HG02642 (cell line): ENCODE results near the gene GLDN.

Source experiments
- ATAC-seq: cut with Tn5 transposase; IDR thresholded peaks from one replicate; pipeline ENCODE4 v1.9.1; 2021; ENCODE audit warnings: mild to moderate bottlenecking; ENCODE audit not compliant: unreplicated experiment, poor library complexity

The GLDN gene

DNA sequence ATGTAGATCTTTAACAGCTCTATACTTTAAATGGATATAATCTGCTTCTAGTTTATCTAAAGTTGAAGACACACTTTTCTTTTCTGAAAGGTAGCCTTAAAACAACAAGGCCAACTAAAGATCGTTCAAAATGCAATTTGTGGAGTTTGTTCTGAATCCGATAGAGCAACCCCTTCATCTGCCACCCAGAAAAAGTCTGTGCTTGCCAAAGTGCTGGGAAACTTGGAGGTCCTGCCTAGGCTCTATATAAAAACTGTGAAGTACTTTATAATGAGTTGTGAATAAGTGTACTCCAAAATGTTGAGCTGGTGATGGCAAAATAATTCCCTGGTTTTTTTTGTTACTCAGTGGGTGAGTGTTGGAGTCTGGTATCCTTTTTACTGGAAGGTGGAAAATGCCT is 12.5 kb downstream of the GLDN start:
- no peak for ATAC-seq

DNA sequence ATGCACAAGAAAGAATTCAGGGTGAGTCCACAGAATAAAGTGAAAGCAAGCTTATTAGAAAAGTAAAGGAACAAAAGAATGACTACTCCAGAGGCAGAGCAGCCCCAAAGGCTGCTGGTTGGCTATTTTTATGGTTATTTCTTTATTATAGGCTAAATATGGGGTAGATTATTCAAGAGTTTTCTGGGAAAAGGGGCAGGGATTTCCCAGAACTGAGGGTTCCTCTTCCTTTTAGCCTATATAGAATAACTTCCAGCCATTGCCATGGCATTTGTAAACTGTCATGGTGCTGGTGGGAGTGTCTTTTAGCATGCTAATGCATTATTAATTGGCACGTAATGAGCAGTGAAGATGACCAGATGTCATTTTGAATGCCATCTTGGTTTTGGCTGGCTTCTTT is 13.6 kb downstream of the GLDN start:
- ATAC-seq, result no peak

DNA sequence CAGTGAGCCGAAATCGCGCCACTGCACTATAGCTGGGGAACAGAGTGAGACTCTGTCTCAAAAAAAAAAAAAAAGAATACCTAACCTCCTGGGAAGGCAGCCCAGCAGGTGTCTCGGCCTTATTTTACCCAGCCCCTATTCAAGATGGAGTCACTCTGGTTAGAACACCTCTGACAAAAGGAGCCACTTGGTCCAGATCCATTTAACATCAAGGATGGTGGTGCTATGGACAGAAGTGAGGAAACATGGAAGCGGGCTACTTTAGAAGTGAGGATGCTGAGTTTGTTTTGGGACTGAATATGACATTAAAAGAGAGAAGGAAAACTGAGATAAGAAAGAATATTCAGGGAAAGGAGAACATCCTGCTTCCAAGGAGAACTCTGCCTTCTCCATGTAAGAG is 14.7 kb downstream of the GLDN start:
- ATAC-seq, result no peak

DNA sequence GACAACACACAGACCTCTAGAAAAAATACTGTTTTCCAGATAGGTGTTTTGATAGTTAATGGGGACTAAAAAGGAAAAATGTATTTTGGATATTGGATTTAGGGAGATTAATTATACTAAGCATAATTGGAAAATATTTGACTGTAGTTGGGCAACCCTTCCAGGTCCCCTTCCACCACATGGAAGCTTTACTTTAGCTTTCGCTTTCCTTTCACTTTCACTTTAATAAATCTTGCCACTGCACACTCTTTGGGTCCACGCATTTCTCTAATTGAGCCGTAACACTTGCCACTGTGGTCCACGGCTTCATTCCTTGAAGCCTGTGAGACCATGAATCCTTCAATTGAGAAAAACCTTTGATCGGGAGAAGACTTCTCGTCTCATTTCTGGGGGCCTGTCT is 15.5 kb downstream of the GLDN start:
- no peak for ATAC-seq

DNA sequence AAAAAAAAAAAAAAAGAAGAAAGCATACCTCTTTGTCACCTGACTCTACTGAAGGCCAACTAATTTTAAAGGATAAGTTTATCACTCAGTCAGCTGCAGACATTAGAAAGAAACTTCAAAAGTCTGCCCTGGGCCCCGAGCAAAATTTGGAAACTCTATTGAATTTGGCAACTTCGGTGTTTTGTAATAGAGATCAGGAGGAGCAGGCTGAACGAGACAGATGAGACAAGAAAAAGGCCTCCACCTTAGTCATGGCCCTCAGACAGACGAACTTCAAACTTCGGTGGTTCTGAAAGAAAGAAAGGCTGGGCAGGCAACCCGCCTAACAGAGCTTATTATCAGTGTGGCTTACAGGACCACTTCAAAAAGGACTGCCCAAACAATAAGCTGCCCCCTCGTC is 18.5 kb downstream of the GLDN start:
- no peak for ATAC-seq

DNA sequence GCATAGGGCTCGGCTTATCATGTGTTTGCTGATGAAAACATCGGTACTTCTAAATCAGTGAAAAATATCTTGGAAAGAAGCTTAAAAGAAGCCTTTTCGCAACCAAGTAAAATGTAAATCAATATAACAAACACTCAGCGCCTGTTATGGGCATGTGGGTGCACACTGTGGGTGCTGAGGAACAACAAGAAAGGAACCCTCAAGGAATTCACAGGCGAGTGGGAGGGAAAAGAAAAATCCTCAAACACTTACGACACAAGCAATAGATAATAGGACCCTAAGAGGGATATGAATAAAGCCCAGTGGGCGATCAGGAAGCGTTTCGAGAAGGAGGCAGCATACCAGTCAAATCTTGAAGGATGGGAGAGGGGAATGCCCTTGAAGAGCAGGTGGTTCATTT is 21.9 kb downstream of the GLDN start:
- no peak for ATAC-seq

DNA sequence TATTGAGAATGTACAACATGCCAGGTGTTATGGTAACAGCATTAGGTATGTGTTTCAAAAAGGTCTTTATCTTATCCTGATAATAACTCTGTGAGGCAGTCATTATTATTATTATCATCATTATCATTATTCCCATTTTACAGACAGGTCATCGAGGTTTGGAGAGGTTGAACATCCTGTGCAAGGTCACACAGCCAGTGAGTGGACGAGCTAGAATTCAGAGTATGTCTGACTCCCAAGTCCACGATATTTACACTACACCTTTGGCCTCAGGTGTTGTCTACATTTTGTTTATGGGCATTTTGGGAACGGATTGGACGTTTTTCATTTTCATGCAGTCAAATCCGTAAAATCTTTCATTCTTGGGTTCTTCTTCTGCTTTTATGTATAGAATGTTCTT is 24.0 kb downstream of the GLDN start:
- ATAC-seq, result no peak

DNA sequence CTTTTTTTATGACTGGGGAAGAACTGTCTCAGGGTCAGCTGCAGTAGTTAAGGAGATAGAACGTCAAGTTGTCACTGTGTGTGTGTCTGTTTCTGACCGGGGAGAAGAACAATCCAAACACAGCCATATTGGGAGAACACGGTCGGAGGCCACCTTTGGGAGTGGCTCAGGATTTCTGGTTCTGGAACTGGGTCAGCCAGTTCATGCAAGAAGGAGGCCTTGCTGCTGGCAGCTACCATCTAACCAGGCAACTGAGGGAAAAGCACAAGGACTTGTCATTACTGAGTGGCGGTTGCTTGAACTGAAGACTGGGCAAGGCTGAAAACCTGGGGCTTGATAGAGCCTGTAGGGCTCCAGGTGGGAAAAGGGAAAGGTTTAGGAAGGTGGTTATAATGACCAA is 24.6 kb downstream of the GLDN start:
- no peak for ATAC-seq

DNA sequence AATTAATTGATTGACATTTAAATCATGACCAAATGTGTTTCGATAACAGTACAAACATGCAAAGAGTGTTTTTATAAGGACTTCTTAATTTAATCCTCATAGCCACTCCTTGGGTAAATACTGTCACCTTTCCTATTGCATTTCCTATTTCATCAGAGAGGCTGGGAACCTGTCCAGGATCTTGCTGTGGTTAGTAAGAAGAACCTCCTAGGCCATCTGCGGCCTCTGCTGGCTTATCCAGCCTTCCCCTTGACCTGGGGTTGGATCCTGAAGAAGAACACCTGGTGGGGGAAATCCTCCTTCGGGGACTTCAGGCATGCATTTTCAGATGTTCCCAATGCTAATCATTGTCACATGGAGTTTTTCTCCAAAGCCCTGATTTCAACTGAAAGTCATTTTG is 25.5 kb downstream of the GLDN start:
- no peak for ATAC-seq

DNA sequence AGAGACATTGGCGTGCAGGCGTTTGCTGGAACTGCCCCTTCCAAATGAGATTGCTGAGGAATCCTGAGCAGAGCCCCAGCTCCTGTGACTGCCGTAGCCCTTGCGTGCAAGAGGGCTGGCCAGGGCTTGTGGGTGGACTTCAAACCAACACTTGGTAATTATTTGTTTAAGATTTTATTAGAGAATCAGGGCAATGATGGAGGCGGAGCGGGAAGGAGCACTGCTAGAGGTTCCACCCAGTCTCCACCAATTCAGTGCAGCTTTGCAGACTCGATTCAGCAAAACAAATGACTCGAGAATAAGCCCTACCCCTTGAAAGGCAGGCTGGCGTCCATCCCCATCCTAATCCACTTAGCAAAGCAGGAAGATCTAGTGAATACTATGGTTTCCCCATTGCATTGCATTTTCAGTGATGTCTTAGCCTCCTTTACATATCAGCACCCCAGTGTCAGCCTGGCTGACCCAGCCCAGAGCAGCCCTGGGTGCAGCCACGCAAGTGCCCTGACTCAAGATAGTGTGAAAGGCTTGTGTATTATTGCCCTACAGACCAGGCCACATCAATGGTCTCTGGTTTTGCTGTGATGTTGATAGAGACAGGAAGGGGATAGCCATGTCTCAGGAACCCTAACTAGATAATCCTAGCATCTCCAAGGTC is 26.0 kb downstream of the GLDN start:
- no peak for ATAC-seq

DNA sequence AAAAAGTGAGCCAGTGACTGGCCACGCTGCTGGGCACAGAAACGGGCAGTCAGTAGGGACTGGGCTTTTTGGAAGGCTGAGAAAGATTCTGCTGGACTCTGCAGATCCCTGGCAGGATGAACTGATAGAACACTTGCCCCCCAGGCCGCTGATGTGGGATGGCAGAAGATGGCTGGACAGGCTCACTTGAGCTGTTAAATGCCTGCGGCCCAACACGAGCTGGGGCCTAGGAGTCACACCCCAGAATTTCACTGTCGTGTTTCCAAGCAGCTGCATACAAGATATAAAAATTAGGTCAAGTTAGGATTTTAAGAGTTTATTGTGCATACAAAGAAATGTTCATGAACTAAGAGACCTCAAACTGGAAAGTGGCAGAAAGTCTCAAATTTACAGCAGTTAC is 26.9 kb downstream of the GLDN start:
- ATAC-seq, result no peak

DNA sequence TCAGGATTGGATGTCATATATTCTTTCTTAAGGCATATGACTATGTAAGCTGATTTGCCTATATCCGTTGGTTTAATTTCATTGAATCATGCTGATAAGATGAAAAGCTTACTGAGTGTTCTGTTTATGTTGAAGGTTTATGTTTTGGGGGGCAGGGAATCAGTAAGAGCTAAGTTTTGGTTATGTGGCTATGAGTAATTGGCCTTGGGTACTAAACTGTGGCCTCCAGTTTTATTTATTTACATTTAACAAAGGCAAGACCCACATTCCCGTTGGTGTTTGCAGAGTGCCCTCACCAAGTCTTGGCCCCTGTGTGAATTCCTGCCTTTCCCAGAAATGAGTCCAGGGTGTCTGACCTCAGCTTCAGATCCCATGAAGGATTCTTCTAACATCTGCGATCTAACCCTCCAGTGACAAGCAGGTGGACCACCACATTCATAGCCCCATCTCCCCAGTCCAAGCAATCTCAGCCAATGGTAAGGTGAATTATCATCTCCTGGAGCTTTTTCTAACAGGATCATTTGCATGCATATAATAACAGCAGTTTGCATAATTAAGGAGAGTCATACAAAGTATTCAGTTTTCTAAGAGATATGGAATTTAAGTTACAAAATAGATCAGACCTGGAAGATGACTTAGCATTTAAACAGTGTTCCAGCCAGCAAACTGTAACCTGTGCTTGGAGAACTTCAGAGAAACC is 27.4 kb downstream of the GLDN start:
- ATAC-seq, result no peak

DNA sequence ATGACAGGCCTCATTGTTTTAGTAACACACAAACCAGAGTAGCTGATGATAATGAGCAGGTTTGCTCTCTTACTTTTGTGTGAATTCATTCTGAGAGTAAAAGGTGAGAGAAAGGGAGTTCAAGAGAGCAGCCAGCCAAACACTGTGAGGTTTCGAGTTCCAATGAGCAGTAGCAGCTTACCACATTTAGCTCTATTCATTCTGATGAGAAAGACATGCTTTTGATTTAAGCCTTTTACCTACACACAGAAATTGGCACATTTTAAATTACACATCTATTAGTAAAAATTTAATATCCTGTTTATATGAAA is 28.0 kb downstream of the GLDN start:
- no peak for ATAC-seq

DNA sequence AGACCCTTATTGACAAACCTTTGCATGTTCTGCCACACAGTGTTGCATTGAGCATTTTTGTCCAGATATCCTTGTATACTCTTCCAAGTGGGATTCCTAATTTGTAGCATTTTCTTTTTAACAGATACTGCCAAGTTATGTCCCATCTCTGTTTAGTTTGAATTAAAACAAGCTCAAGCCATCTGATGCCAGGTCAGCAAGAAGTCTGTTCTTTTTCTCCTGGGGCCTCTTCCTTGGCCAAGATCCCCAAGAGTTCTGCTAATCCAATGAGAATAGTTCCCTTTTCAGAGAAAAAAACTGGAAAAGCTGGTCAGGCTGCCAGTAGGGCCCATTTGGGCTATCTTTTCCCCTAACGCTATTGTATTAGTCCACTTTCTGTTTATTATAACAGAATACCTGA is 29.8 kb downstream of the GLDN start:
- ATAC-seq, result no peak

DNA sequence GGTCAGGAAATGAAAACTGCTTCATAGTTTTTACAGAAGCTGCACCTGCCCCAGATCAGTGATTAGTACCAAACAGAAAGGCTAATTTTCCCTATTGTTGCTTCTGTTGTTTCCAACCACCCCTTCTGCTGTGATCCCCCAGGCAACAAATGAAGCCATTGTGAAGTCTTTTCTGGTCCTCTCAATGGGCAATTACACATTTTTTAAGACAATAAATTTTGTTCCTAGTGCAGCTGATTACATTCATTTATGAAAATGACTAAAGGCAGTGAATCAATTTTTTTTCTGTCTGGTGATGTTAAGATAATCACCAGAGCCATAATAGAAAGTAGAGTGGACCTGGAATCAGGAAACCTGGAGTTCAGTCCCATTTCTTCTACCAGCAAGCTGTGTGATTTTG is 32.7 kb downstream of the GLDN start:
- no peak for ATAC-seq

DNA sequence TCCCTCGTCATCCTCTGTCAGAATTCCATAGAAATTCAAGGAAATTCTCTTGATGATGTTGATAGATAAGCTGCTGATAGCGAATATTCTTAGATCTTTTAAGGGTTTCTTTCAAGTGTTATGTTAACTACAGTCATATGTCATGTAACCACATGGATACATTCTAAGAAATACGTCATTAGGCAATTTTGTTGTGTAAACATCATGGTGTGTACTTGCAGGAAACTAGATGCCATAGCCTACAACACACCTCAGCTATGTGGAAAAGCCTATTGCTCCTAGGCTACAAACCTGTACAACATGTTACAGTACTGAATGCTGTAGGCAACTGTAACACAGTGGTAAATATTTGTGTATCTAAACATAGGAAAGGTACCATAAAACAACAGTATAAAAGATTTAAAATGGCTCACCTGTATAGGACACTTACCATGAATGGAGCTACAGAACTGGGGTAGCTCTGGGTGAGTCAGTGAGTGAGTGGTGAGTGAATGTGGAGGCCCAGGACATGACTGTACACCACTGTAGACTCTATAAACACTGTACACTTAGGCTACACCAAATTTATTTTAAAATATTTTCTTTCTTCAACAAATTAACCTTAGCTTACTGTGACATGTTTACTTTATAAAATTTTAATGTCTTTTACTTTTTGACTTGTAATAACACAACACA is 34.6 kb downstream of the GLDN start:
- ATAC-seq, result no peak

DNA sequence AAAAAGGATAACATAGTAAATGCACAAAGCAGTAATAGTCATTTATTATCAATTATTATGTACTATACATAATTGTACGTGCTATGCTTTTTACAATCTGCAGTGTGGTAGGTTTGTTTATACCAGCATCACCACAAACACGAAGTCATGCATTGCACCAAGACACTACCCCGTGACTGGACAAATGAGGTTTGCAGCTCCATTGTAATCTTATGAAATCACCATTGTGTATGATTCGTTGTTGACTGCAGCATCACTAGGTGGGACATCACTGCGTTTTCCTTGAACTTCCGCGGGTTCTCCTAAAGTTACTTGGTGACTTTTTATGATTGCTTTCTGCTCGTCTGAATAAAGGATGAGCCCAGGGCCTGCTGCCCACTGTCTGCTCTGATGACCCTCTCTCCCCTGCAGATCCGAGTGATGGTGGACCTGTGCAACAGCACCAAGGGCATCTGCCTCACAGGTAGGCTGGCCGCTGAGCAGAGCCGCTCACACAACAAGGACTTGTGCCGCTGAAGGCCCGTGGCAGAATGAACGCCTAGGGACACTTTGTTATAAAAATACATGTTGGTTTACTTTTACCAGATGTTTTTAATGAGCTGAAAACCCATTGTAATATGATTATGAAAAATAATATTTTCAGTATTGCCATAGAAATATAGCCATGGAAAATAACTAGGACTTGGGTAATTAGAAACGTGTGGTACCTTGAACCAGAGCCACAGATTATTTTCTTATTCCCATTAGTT is 35.8 kb downstream of the GLDN start:
- no peak for ATAC-seq

DNA sequence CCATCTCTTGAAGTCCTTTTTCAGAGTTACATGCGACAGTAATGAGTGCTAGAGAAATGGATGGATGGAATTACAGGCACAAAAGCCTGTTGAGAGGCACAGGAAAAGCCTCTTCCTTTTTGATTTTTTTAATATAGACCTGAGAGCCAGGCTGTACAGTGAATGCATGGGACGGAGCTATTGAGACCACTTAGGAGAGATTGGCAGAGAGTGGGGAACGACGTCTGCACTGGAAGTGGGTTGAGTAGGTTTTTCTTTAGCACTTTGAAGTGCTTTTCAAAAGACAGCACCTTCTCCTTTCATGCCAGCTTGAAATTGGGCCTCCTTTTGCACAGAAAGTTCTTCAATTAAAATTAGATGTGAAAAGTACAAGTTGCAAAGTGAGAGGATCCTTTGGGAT is 37.0 kb downstream of the GLDN start:
- ATAC-seq, result no peak

DNA sequence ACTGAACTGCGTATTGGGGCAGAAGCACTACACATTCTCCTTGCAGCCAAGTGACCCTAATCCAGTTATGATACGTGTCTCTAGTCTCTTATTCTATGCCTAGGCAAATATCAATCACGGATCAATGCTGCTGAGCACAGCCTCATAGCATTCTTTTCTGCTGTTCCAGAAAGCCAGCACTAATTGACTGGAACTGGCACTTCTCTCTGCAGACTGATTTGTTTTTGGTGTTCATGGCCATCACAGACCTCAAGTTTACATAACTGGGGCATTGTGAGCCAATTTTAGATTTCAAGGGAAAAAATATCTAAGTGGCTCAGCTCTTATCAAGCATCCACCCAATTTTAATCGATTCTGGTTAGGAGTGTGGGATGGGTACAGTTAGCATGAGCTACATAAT is 37.9 kb downstream of the GLDN start:
- no peak for ATAC-seq

DNA sequence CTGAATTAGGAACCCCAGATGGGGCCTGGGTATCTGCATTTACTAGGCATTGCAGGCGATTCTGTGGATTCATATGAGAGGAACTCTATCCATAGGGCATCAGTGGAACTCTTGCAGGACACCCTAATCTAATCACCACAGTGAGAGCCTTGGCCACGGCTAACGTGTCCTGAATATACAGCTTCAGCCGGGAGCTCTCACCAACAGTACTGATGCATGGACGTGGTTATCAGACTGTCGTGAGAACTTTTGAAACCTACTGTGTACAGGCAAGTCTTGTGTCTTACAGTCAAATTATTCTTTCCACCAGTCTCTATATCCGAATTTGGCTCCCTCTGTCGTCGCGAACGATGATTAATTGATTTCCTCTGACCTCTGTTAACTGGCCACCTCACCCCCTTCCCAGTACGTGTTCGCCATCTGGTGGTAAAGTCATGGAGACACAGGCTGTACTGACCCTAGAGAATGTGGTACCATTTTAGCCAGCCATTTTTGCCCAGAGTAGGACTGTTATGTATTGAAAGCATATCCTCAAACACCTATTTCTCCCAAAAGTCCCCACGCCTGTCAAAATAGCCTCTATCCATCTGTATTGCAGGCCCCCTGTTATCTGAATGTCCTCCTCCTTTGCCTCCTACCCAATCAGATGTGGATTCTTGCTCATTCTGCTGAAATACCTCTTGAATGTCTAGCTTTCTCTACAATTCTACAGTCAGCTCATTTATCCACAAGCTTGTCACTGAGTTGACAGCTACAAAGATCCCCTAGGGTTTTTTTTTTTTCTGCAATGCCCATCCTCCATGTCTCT is 39.7 kb downstream of the GLDN start:
- ATAC-seq, result peak; percentile 80

DNA sequence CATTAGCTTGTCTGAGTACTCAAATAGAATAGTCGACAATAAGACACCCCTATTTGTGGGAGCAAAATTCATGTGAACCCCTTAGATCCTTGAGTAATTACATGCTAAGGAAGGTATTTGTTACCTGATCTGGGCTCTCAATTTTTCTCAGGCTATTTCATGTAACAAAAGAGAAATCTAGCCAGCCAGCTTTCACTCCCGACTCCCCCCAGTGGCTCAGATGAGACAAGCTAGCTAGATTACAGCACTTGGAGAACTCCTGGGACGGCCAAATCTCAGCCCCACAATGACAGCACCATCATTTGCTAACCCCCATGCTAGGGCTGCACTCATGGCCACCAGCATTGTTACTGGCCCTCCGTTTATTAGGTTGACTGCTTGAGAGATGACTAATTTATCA is 41.3 kb downstream of the GLDN start:
- no peak for ATAC-seq
